ENCODE measurements around the gene SDHB.

- TF ChIP-seq POLR2AphosphoS5 (IDR thresholded peaks at IDR 0.05) (no peak), POLR2A (IDR thresholded peaks at IDR 0.05) (no peak), CTCF (IDR thresholded peaks at IDR 0.05 in 8 of 11, conservative IDR thresholded peaks at IDR 0.05 in 3 of 11) (no peak)
Measured at GRCh38 chr1:17012775-17013490, 40.9 kb downstream of the SDHB start.

Measured in spleen (tissue), 7 donors.